ENCODE measurements around the gene SRP14. TPM values are rescaled to one million over a fixed set of nuclear protein-coding genes. Genes with fewer than 3 reads are reported as not detected.
A peak's percentile ranks its signal among the peaks of the same experiment; 100 is the strongest.

The SRP14 gene
- total RNA-seq, 1 experiment from 2014 or later = 200 TPM

DNA sequence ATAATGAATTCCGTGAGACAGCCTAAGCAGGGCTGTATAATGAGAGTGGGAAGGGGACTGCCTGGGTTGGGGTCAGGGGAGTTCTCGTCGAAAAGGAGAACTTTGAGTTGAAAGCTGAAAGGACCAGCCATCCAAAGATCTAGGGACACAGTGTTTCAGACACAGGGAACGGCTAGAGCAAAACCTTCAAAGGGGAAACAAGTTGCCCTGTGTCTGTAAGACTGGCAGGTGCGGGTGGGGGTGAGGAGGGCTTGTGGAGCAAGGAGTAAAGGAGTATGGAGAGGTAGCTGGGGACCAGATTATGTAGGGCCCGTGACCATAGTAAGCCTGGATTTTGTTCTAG, 1.3 kb upstream of the SRP14 start:
- Histone ChIP-seq H2BK120ac (ENCODE audit: low read depth, low read length, poor library complexity, severe bottlenecking) (no peak overlapping the region), H2BK5ac (ENCODE audit: insufficient read length, low read length) (no peak overlapping the region), H4K20me1 (ENCODE audit: control insufficient read depth, insufficient read depth, insufficient read length) (no peaks in the 10 kb centered on the region), H3K79me2 (ENCODE audit: insufficient read depth, low read length) (peaks cover 5% of the 10 kb centered on the region; the same call in 1 of the 2 replicates), H4K91ac (ENCODE audit: insufficient read length, low read depth, low read length) (no peak overlapping the region), H2BK12ac (ENCODE audit: insufficient read length, low read depth, low read length) (no peak overlapping the region), H3K4ac (ENCODE audit: low read depth, low read length) (no peak overlapping the region), H4K5ac (ENCODE audit: insufficient read length, low read depth, low read length) (no peak overlapping the region), H3K4me1 (ENCODE audit: insufficient read depth, low read length) (peaks cover under 1% of the 10 kb centered on the region; the same call in 1 of the 2 replicates), H2BK15ac (ENCODE audit: low read depth, low read length) (no peak overlapping the region), H3K23ac (ENCODE audit: insufficient read length, low read depth, low read length) (no peak overlapping the region), H3K9ac (ENCODE audit: extremely low read depth, insufficient read length, low read length) (no peak overlapping the region), H3K79me1 (ENCODE audit: insufficient read depth, low read depth, low read length, poor library complexity, severe bottlenecking) (no peaks in the 10 kb centered on the region), H3K23me2 (ENCODE audit: insufficient read length, low read depth, low read length, poor library complexity, severe bottlenecking) (peaks cover 3% of the 10 kb centered on the region), H3K56ac (ENCODE audit: insufficient read length, low read depth, low read length) (no peak overlapping the region), H3T11ph (ENCODE audit: low read length) (no peak overlapping the region), H2AFZ (ENCODE audit: low read length) (no peak overlapping the region), H3K4me2 (ENCODE audit: insufficient read depth, insufficient read length, low read length) (no peak overlapping the region), H3K18ac (ENCODE audit: insufficient read length, low read depth, low read length) (no peak overlapping the region), H3K14ac (ENCODE audit: insufficient read depth, low read length) (no peak overlapping the region), H3K9me3 (ENCODE audit: control insufficient read depth, low read depth, low read length) (no peaks in the 10 kb centered on the region), H3K27me3 (ENCODE audit: insufficient read depth, low read length) (no peaks in the 10 kb centered on the region), H4K8ac (replicated peaks; ENCODE audit: insufficient read length, low read depth, low read length) (no peak overlapping the region), H3K27ac (ENCODE audit: insufficient read length, low read depth, low read length) (no peak overlapping the region), H2AK5ac (ENCODE audit: insufficient read length, low read length) (no peak overlapping the region), H2BK20ac (ENCODE audit: low read depth, low read length, poor library complexity, severe bottlenecking) (no peak overlapping the region)
- Mint-ChIP-seq H3K4me1 (peaks cover 30 to 31% of the 10 kb centered on the region in 2 experiments), H3K27me3 (ENCODE audit: low read depth) (no peaks in the 10 kb centered on the region), H3K36me3 (ENCODE audit: insufficient read depth in 1 of 3, low read depth in 3 of 3) (peaks cover 13 to 31% (median 29%) of the 10 kb centered on the region in 3 experiments; a peak in 6 of 7 replicates), H3K4me3 (peak overlapping the region; percentile 28 to 50; a peak in 4 of 5 replicates), H3K9me3 (no peaks in the 10 kb centered on the region), H3K27ac (peak overlapping the region in 2 of 3 experiments; percentile 25 to 88; a peak in 3 of 7 replicates)
- TF ChIP-seq, protein P1, sequence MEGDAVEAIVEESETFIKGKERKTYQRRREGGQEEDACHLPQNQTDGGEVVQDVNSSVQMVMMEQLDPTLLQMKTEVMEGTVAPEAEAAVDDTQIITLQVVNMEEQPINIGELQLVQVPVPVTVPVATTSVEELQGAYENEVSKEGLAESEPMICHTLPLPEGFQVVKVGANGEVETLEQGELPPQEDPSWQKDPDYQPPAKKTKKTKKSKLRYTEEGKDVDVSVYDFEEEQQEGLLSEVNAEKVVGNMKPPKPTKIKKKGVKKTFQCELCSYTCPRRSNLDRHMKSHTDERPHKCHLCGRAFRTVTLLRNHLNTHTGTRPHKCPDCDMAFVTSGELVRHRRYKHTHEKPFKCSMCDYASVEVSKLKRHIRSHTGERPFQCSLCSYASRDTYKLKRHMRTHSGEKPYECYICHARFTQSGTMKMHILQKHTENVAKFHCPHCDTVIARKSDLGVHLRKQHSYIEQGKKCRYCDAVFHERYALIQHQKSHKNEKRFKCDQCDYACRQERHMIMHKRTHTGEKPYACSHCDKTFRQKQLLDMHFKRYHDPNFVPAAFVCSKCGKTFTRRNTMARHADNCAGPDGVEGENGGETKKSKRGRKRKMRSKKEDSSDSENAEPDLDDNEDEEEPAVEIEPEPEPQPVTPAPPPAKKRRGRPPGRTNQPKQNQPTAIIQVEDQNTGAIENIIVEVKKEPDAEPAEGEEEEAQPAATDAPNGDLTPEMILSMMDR (conservative IDR thresholded peaks at IDR 0.05) = no peak
- no peak for DNase-seq
- no CpG with 5 or more reads among the region's 6 CpGs for WGBS (ENCODE audit: extremely low coverage, insufficient read length, low lambda C conversion rate)
